Measurements from ENCODE around the gene TMEM244.
"Not testable (repeated sequence)": the region's sequence is repeated elsewhere in the genome, so short reads cannot be mapped to it uniquely, and the experiment has no call there.

DNA sequence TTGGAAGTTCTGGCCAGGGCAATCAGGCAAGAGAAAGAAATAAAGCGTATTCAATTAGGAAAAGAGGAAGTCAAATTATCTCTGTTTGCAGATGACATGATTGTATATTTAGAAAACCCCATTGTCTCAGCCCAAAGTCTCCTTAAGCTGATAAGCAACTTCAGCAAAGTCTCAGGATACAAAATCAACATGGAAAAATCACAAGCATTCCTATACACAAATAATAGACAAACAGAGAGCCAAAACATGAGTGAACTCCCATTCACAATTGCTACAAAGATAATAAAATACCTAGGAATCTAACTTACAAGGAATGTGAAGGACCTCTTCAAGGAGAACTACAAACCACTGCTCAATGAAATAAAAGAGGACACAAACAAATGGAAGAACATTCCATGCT is 21.6 kb downstream of the TMEM244 start:
- TF ChIP-seq FIP1L1 (IDR thresholded peaks at IDR 0.05; ENCODE audit: borderline replicate concordance, insufficient read depth, low read depth, low read length); ZNF761 (CRISPR knock-in tag; conservative IDR thresholded peaks at IDR 0.05): not testable (repeated sequence)
